AG04450 (cell line): Measurements from ENCODE around the gene PCDHB1. TPM values are rescaled to one million over a fixed set of nuclear protein-coding genes. Genes with fewer than 3 reads are reported as not detected.

Source experiments
- CTCF ChIA-PET: fragments of 300-600, 350-600 bp; formaldehyde crosslinking; extraction: SDS; loops from one replicate; lab custom pipeline; 2022; ENCODE audit warnings: antibody characterized with exemption, inconsistent platforms; lab: Charles Lee
- POLR2A ChIA-PET: fragments of 350-600 bp; formaldehyde crosslinking; extraction: SDS; loops from one replicate; lab custom pipeline; 2021; ENCODE audit warnings: antibody characterized with exemption, inconsistent platforms; lab: Yijun Ruan, JAX
- DNase-seq: peaks from one replicate; pipeline ENCODE4 v3.0.0-alpha.2; 2011; ENCODE audit warnings: low read depth, low spot score
- H3K27ac ChIP-seq: one replicate; pipeline ENCODE4 v1.5.1; 2012; ENCODE audit warnings: low read depth, low read length, control low read depth
- H3K27me3 ChIP-seq: one replicate; pipeline ENCODE4 v1.6.0; 2012; ENCODE audit warnings: low read length; ENCODE audit not compliant: control insufficient read depth, insufficient read depth
- H3K4me3 ChIP-seq: 2 replicates; pipeline ENCODE4 v1.5.1; 2011; ENCODE audit warnings: mild to moderate bottlenecking, low read depth, low read length, control low read depth
- H3K9me3 ChIP-seq: 2 replicates; pipeline ENCODE4 v1.5.1; 2012; ENCODE audit warnings: low read length; ENCODE audit not compliant: control insufficient read depth, insufficient read depth
- polyA plus RNA-seq: library from polyadenylated mRNA; depleted of rRNA; stranded (reverse); fragments of >200 nt; gene quantifications from 2 replicates; pipeline ENCODE4 v1.2.3, GENCODE V29; 2011
- TF ChIP-seq, protein P1 (sequence below): IDR thresholded peaks from 2 replicates; pipeline ENCODE4 v1.5.1; 2011; ENCODE audit warnings: low read depth, low read length, control low read depth, inconsistent platforms

The PCDHB1 gene
- polyA plus RNA-seq, 1 experiment = not detected

DNA sequence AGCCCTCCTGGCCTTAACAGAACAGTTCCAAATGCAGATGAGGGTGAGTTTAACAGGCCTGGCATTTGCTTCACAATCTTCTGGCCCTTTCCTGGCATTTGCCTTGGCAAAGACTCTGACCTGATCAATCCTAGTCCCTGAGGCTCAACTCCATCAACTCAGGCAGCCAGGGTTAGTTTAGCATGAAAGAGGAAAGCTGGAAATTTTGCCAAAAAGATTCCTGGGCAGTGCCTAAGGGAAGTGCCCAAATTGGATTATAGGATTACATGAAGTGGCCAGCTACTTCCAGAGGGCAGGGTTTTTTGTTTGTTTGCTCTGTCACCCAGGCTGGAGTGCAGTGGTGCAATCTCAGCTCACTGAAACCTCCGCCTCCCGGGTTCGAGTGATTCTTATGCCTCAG is 48.1 kb upstream of the PCDHB1 start:
- Histone ChIP-seq H3K27me3 (no peaks in the 10 kb centered on the region), H3K4me3 (no peak overlapping the region), H3K9me3 (peaks cover 12% of the 10 kb centered on the region), H3K27ac (no peak overlapping the region)
- TF ChIP-seq, protein P1, sequence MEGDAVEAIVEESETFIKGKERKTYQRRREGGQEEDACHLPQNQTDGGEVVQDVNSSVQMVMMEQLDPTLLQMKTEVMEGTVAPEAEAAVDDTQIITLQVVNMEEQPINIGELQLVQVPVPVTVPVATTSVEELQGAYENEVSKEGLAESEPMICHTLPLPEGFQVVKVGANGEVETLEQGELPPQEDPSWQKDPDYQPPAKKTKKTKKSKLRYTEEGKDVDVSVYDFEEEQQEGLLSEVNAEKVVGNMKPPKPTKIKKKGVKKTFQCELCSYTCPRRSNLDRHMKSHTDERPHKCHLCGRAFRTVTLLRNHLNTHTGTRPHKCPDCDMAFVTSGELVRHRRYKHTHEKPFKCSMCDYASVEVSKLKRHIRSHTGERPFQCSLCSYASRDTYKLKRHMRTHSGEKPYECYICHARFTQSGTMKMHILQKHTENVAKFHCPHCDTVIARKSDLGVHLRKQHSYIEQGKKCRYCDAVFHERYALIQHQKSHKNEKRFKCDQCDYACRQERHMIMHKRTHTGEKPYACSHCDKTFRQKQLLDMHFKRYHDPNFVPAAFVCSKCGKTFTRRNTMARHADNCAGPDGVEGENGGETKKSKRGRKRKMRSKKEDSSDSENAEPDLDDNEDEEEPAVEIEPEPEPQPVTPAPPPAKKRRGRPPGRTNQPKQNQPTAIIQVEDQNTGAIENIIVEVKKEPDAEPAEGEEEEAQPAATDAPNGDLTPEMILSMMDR = no peak
- no peak for DNase-seq
- POLR2A ChIA-PET = no interaction called here
- CTCF ChIA-PET = no interaction called here

DNA sequence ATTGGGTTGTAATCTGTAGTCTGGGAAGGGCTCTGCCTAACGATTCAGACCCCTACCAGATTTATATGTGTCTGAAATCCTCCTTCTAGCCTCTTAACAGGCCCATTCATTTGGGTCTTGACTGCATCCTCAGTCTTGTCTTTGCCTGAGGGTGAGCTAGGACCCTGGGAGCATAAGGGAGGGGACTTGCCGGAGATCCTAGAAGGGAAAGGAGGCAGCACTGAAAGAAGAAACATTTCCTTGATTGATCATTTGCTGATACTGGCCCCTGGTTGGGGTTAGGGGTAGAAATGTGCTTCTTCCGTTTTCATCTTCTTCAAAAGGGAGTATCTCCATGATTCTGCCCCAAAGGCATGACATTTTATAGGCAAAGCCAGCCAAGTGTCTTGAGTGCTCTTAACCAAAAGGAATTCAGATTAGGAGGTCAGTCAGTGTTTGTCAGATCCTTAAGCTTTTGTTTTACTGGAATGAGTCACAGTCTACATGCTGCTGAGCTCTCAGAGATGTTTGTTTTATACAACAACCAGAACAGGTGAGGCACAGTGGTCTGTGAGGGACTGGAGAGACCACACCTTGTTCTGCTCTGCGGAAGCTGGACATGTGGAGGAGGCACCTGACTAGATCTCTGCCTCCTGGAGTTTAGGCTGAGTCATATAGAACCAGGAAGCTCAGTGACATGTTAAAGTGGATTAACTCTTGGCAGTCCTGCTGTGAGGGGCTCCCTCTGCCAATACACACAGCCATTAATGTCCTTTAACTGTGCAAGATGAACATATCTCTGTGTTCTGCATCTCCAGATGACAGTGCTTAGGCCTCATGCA is 47.2 kb upstream of the PCDHB1 start:
- no peak overlapping the region for H3K27ac ChIP-seq
- TF ChIP-seq, protein P1 = no peak
- no peaks in the 10 kb centered on the region for H3K27me3 ChIP-seq
- DNase-seq = no peak
- POLR2A ChIA-PET = no interaction called here
- CTCF ChIA-PET = no interaction called here
- no peak overlapping the region for H3K4me3 ChIP-seq
- H3K9me3 ChIP-seq = peaks cover 10% of the 10 kb centered on the region

DNA sequence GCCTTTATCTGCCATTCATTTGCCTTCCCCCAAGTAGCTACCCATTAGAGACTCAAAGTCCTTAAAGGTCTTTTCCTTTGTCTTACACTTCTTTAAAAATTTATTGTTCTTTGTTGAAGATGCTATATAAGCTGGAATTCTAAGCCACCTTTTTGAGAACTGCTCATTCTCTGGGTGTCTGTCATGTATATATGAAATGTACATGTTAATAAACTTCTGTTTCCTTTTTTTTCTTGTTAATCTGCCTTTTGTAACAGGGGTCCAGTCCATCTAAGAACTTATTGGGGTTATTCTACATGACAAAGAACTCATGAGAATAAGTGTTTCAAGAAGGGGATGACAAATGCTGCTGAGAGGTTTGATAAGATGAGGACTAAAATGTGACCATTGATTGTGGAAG is 43.4 kb upstream of the PCDHB1 start:
- no peak for DNase-seq
- ChIA-PET POLR2A (no interaction called here), CTCF (no interaction called here)
- no peaks in the 10 kb centered on the region for H3K27me3 ChIP-seq
- no peak overlapping the region for H3K27ac ChIP-seq
- TF ChIP-seq, protein P1 = no peak
- H3K4me3 ChIP-seq = no peak overlapping the region
- peaks cover 6% of the 10 kb centered on the region; the same call in 1 of the 2 replicates for H3K9me3 ChIP-seq

DNA sequence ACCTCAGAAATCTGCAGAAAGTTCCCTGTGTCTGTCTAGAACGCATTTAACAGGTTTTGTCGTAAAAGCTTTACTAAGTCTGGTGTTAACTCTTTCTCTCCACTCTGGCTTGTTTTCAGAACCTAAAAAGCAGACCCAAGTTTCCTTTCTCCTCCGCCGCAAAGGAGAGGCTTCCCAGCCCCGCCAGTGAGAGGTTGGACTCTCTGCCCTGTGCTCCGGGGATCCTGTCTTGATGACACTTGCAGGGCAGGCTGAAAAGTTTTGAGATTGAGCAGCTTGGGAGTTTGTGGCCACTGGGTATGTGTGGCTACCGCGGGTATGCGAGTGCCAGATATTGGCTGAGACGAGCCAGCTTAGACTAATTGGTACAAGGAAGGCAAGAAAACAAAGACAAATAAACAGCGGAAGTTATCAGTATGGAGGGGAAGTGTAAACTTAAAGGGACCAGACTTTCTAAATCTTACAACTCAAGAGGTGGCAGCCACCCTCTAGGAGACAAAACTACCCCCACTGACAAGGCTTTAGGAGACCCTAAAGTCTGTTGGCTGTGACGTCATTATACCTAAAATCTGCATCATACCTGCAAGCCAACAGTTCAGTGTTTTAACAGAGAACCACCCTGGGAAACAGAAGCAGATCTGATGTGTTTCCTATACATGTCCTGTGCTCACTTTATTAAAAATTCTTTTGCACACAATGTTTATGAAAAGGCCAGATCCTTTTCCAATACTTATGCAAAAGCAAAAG is 41.0 kb upstream of the PCDHB1 start:
- TF ChIP-seq, protein P1 = no peak
- H3K9me3 ChIP-seq = peaks cover 11% of the 10 kb centered on the region
- ChIA-PET CTCF (no interaction called here), POLR2A (no interaction called here)
- no peak for DNase-seq
- H3K4me3 ChIP-seq = no peak overlapping the region
- H3K27ac ChIP-seq = no peak overlapping the region
- no peaks in the 10 kb centered on the region for H3K27me3 ChIP-seq

DNA sequence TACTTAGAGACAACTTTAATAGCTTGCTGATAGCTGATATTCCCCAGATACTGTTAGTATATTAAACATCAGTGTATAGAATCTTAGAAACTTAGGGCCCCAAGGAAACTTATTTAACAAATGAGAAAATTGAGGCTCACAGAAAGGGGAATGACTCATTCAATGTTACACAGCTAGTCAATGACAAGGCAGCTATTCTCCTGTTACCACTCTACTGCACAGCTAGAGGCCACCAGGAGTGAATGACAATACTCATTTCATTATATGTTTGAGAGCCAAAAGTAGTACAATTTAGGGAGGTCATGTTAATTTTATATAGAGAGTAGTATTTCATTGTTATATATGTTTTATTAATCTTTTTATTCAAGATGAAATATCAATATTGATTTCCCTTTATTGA is 33.2 kb upstream of the PCDHB1 start:
- no peak overlapping the region for H3K27ac ChIP-seq
- H3K27me3 ChIP-seq = no peaks in the 10 kb centered on the region
- CTCF ChIA-PET = interaction anchor here (0.6 kb wide), 1 partner anchor 574 kb away, joined by 3 read pairs; no protein-coding TSS in a partner anchor
- POLR2A ChIA-PET = no interaction called here
- H3K4me3 ChIP-seq = no peak overlapping the region
- H3K9me3 ChIP-seq = peaks cover 10% of the 10 kb centered on the region
- DNase-seq = no peak
- TF ChIP-seq, protein P1 = no peak
